ENCODE data around the gene SLC25A13. TPM values are rescaled to one million over a fixed set of nuclear protein-coding genes. Genes with fewer than 3 reads are reported as not detected.

SLC25A13 gene
- total RNA-seq, 1 experiment from 2014 or later: 71.7 TPM

GRCh38 chr7:96183163-96183670 lies 138.7 kb downstream of the SLC25A13 start:
- no peak overlapping the region for H2AK5ac ChIP-seq (ENCODE audit: insufficient read length, low read length)
- no peak overlapping the region for H3K4me2 ChIP-seq (ENCODE audit: insufficient read depth, insufficient read length, low read length)
- no peaks in the 10 kb centered on the region for H3K27me3 Mint-ChIP-seq (ENCODE audit: low read depth)
- no peaks in the 10 kb centered on the region for H3K79me2 ChIP-seq (ENCODE audit: insufficient read depth, low read length)
- no peak overlapping the region for H4K91ac ChIP-seq (ENCODE audit: insufficient read length, low read depth, low read length)
- H3K4ac ChIP-seq (ENCODE audit: low read depth, low read length): no peak overlapping the region
- H2AFZ ChIP-seq (ENCODE audit: low read length): no peak overlapping the region
- no peak overlapping the region for H2BK12ac ChIP-seq (ENCODE audit: insufficient read length, low read depth, low read length)
- H2BK5ac ChIP-seq (ENCODE audit: insufficient read length, low read length): no peak overlapping the region
- no peak overlapping the region for H4K5ac ChIP-seq (ENCODE audit: insufficient read length, low read depth, low read length)
- H3K4me1 ChIP-seq (ENCODE audit: insufficient read depth, low read length): peaks cover 3% of the 10 kb centered on the region; the same call in 1 of the 2 replicates
- no peak overlapping the region for H3K27ac ChIP-seq (ENCODE audit: insufficient read length, low read depth, low read length)
- H3K4me1 Mint-ChIP-seq: peaks cover 44% of the 10 kb centered on the region in 2 experiments
- H3K56ac ChIP-seq (ENCODE audit: insufficient read length, low read depth, low read length): no peak overlapping the region
- H4K8ac ChIP-seq (replicated peaks; ENCODE audit: insufficient read length, low read depth, low read length): no peak overlapping the region
- H3K36me3 Mint-ChIP-seq (ENCODE audit: insufficient read depth in 1 of 3, low read depth in 3 of 3): peaks cover 4 to 18% (median 14%) of the 10 kb centered on the region in 3 experiments; a peak in 6 of 7 replicates
- H3K27me3 ChIP-seq (ENCODE audit: insufficient read depth, low read length): no peaks in the 10 kb centered on the region
- H3K14ac ChIP-seq (ENCODE audit: insufficient read depth, low read length): no peak overlapping the region
- peak; percentile 27; the same call in 2 of the 3 replicates for TF ChIP-seq CTCF (conservative IDR thresholded peaks at IDR 0.05)
- no peak overlapping the region for H3K9ac ChIP-seq (ENCODE audit: extremely low read depth, insufficient read length, low read length)
- H2BK120ac ChIP-seq (ENCODE audit: low read depth, low read length, poor library complexity, severe bottlenecking): no peak overlapping the region
- H3K9me3 ChIP-seq (ENCODE audit: control insufficient read depth, low read depth, low read length): no peaks in the 10 kb centered on the region
- no peak overlapping the region for H3K4me3 Mint-ChIP-seq
- no peak overlapping the region for H2BK15ac ChIP-seq (ENCODE audit: low read depth, low read length)
- H3K9me3 Mint-ChIP-seq: no peaks in the 10 kb centered on the region
- H3K18ac ChIP-seq (ENCODE audit: insufficient read length, low read depth, low read length): no peak overlapping the region
- no peak overlapping the region for H3K23ac ChIP-seq (ENCODE audit: insufficient read length, low read depth, low read length)
- no peaks in the 10 kb centered on the region for H4K20me1 ChIP-seq (ENCODE audit: control insufficient read depth, insufficient read depth, insufficient read length)
- H3T11ph ChIP-seq (ENCODE audit: low read length): no peak overlapping the region
- no CpG with 5 or more reads among the region's 5 CpGs for WGBS (ENCODE audit: extremely low coverage, insufficient read length, low lambda C conversion rate)
- H3K23me2 ChIP-seq (ENCODE audit: insufficient read length, low read depth, low read length, poor library complexity, severe bottlenecking): no peaks in the 10 kb centered on the region
- no peak overlapping the region for H2BK20ac ChIP-seq (ENCODE audit: low read depth, low read length, poor library complexity, severe bottlenecking)
- peak overlapping the region in 1 of 3 experiments; percentile 63; a peak in 1 of 7 replicates for H3K27ac Mint-ChIP-seq
- H3K79me1 ChIP-seq (ENCODE audit: insufficient read depth, low read depth, low read length, poor library complexity, severe bottlenecking): no peaks in the 10 kb centered on the region
- DNase-seq: no peak

All from H9 (cell line).